Panc1 (cell line): ENCODE measurements around the gene COL4A2. TPM values are rescaled to one million over a fixed set of nuclear protein-coding genes. Genes with fewer than 3 reads are reported as not detected.

Source experiments
- ATAC-seq: fragments of 200-7000 bp; cut with Tn5 transposase; 2 replicates; pipeline ENCODE4 v1.9.1; 2020; ENCODE audit warnings: mild to moderate bottlenecking, moderate library complexity
- BruUV-seq: library from RNA; stranded (reverse); fragments of 400-500 nt; replicated peaks from 2 replicates; lab custom pipeline; 2021; lab: Mats Ljungman, UMichigan
- CTCF ChIA-PET: fragments of 300-600 bp; sonication (Branson Sonifier 250); formaldehyde crosslinking; loops from one replicate; lab custom pipeline; 2022; ENCODE audit warnings: antibody characterized with exemption; lab: Charles Lee
- POLR2A ChIA-PET: fragments of 300-600 bp; sonication (Branson Sonifier 250); formaldehyde crosslinking; loops from one replicate; lab custom pipeline; 2022; ENCODE audit warnings: antibody characterized with exemption; lab: Charles Lee
- DNase-seq: peaks from one replicate; pipeline ENCODE4 v3.0.0-alpha.2; 2010; ENCODE audit warnings: low read depth, low spot score
- H3K27ac ChIP-seq: 2 replicates; pipeline ENCODE4 v1.5.1; 2011; ENCODE audit warnings: mild to moderate bottlenecking, low read length, inconsistent platforms
- H3K27me3 ChIP-seq: fragments of 200-500 bp; sonication (Bioruptor generic); 2 replicates; pipeline ENCODE4 v1.6.0; 2014; ENCODE audit warnings: low read length, inconsistent platforms; ENCODE audit not compliant: control insufficient read depth, insufficient read depth
- H3K36me3 ChIP-seq: fragments of 200-500 bp; sonication (Bioruptor generic); 2 replicates; pipeline ENCODE4 v1.5.1; 2014; ENCODE audit warnings: inconsistent platforms, mild to moderate bottlenecking, low read length, moderate library complexity; ENCODE audit not compliant: control insufficient read depth, insufficient read depth
- H3K4me1 ChIP-seq: 2 replicates; pipeline ENCODE4 v1.5.1; 2011; ENCODE audit warnings: inconsistent platforms, mild to moderate bottlenecking, low read length, moderate library complexity; ENCODE audit not compliant: control insufficient read depth, insufficient read depth
- H3K4me3 ChIP-seq, 2 experiments: 2 replicates each; pipeline ENCODE4 v1.5.1; 2011 to 2012; ENCODE audit warnings: low read depth in 2 of 2, low read length in 2 of 2, mild to moderate bottlenecking in 2 of 2, inconsistent platforms in 1 of 2, moderate library complexity in 1 of 2
- H3K9me3 ChIP-seq: fragments of 200-500 bp; sonication (Bioruptor generic); 2 replicates; pipeline ENCODE4 v1.5.1; 2014; ENCODE audit warnings: low read depth, mild to moderate bottlenecking, inconsistent platforms, low read length, moderate library complexity; ENCODE audit not compliant: control insufficient read depth, insufficient read depth
- CTCF ChIP-seq: fragments of 450-650 bp; IDR thresholded peaks from 2 replicates; pipeline ENCODE4 v1.5.1; 2017; ENCODE audit warnings: mild to moderate bottlenecking
- POLR2AphosphoS5 ChIP-seq: IDR thresholded peaks from 2 replicates; pipeline ENCODE4 v1.6.1; 2012; ENCODE audit warnings: mild to moderate bottlenecking, low read depth, low read length, moderate library complexity
- SIN3A ChIP-seq: IDR thresholded peaks from 2 replicates; pipeline ENCODE4 v1.6.1; 2012; ENCODE audit warnings: low read depth, mild to moderate bottlenecking, low read length, moderate library complexity, borderline replicate concordance; ENCODE audit not compliant: insufficient read depth
- TCF7L2 ChIP-seq: IDR thresholded peaks from 2 replicates; pipeline ENCODE4 v1.6.1; 2011; ENCODE audit warnings: mild to moderate bottlenecking, low read depth, low read length, inconsistent platforms
- in situ Hi-C: cut with HindIII; loops from 2 replicates; pipeline ENCODE4 v1.10.0; 2016; ENCODE audit warnings: low sequenced_read_pairs, low pct_unique_long_range_greater_than_20kb
- intact Hi-C: fragments of 100-400 bp; cut with micrococcal nuclease; formaldehyde crosslinking; loops from one replicate; pipeline ENCODE4 v1.10.0; 2022; ENCODE audit not compliant: unreplicated experiment
- total RNA-seq: library from RNA; stranded (reverse); gene quantifications from one replicate; pipeline ENCODE4 v1.2.1, GENCODE V29; 2021; ENCODE audit not compliant: unreplicated experiment
- TF ChIP-seq, protein P1 (sequence below), 2 experiments: IDR thresholded peaks; 2 replicates each; pipeline ENCODE4 v1.6.1; 2011 to 2012; ENCODE audit warnings: low read depth in 2 of 2, control low read depth in 1 of 2, low read length in 1 of 2, mild to moderate bottlenecking in 1 of 2, moderate library complexity in 1 of 2; ENCODE audit not compliant: insufficient read depth in 1 of 2

COL4A2 gene
- total RNA-seq, 1 experiment from 2014 or later = 3.0 TPM

DNA sequence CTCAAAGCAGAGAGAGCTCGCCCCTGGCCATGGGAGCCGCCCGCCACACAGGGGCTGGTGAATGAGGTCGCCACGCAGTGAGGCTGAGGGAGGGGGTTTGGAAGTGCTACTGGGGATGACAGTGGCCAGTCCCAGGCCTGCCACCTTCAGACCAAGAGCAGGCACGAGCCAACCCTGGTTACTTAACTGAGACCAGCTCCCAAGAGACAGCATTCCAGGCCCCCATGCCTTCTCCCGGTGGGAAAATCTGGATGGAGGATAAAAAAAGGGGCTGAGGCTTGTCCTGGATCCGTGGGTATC, 211.1 kb downstream of the COL4A2 start:
- ChIA-PET CTCF (no interaction called here), POLR2A (no interaction called here)
- Histone ChIP-seq H3K9me3 (no peaks in the 10 kb centered on the region), H3K27ac (no peak overlapping the region), H3K27me3 (no peaks in the 10 kb centered on the region), H3K4me1 (no peaks in the 10 kb centered on the region), H3K4me3 (no peak overlapping the region), H3K36me3 (no peaks in the 10 kb centered on the region)
- no TSS peak for BruUV-seq
- in situ Hi-C loops (no loop called here), intact Hi-C loops (no loop called here)
- TF ChIP-seq POLR2AphosphoS5 (no peak), CTCF (no peak), SIN3A (no peak), TCF7L2 (no peak)
- TF ChIP-seq, protein P1, sequence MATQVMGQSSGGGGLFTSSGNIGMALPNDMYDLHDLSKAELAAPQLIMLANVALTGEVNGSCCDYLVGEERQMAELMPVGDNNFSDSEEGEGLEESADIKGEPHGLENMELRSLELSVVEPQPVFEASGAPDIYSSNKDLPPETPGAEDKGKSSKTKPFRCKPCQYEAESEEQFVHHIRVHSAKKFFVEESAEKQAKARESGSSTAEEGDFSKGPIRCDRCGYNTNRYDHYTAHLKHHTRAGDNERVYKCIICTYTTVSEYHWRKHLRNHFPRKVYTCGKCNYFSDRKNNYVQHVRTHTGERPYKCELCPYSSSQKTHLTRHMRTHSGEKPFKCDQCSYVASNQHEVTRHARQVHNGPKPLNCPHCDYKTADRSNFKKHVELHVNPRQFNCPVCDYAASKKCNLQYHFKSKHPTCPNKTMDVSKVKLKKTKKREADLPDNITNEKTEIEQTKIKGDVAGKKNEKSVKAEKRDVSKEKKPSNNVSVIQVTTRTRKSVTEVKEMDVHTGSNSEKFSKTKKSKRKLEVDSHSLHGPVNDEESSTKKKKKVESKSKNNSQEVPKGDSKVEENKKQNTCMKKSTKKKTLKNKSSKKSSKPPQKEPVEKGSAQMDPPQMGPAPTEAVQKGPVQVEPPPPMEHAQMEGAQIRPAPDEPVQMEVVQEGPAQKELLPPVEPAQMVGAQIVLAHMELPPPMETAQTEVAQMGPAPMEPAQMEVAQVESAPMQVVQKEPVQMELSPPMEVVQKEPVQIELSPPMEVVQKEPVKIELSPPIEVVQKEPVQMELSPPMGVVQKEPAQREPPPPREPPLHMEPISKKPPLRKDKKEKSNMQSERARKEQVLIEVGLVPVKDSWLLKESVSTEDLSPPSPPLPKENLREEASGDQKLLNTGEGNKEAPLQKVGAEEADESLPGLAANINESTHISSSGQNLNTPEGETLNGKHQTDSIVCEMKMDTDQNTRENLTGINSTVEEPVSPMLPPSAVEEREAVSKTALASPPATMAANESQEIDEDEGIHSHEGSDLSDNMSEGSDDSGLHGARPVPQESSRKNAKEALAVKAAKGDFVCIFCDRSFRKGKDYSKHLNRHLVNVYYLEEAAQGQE (IDR thresholded peaks at IDR 0.05; ENCODE audit: insufficient read depth in 1 of 2, low read depth in 2 of 2, low read length in 1 of 2) = no peak
- no peak for ATAC-seq
- DNase-seq = no peak

DNA sequence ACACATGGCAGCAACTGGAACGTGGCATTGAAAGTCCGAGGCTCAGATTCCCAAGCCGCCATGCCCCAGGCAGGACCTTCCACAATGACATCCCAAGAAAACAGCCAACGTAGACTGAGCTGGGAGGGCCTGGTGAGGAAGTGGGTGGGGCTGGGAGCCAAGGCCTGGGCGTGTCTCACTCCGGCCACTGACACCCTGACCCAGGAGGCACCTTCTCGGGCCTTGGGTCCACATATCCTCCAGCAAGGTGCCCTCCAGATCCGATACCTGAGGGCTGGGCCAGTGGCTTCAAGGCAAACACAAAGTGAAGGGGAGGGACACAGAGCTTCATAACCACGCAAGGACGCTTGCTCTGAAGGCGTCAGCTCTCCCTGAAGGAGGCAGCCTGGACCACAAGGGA, 211.5 kb downstream of the COL4A2 start:
- no peaks in the 10 kb centered on the region for H3K9me3 ChIP-seq
- ChIA-PET CTCF (no interaction called here), POLR2A (no interaction called here)
- intact Hi-C loops = no loop called here
- no peaks in the 10 kb centered on the region for H3K27me3 ChIP-seq
- H3K4me3 ChIP-seq = no peak overlapping the region
- no peak for ATAC-seq
- TF ChIP-seq, protein P1 (IDR thresholded peaks at IDR 0.05; ENCODE audit: insufficient read depth in 1 of 2, low read depth in 2 of 2, low read length in 1 of 2) = no peak
- TF ChIP-seq CTCF = no peak
- TF ChIP-seq POLR2AphosphoS5 = no peak
- no peak for TF ChIP-seq SIN3A
- TF ChIP-seq TCF7L2 = no peak
- in situ Hi-C loops = no loop called here
- H3K4me1 ChIP-seq = no peaks in the 10 kb centered on the region
- H3K36me3 ChIP-seq = no peaks in the 10 kb centered on the region
- DNase-seq = no peak
- BruUV-seq = no TSS peak
- no peak overlapping the region for H3K27ac ChIP-seq
